ENCODE results near the gene RGS19.

RGS19 gene

GRCh38 chr20:64077094-64077493, 2.2 kb downstream of the RGS19 start:
- Histone ChIP-seq H3K4me3 (ENCODE audit: insufficient read depth, low read depth, low read length) (no peak overlapping the region), H3K27me3 (ENCODE audit: control insufficient read depth, insufficient read depth, low read length, poor library complexity, severe bottlenecking) (peaks cover 22% of the 10 kb centered on the region)

GRCh38 chr20:64076061-64076997, 3.0 kb downstream of the RGS19 start:
- WGBS, 2 experiments, result 94 to 95% methylated on average over 22 of the region's 22 CpGs
- no peaks in the 10 kb centered on the region for H3K36me3 ChIP-seq (ENCODE audit: control insufficient read depth, insufficient read depth, low read length)
- peaks cover 24% of the 10 kb centered on the region for H3K4me1 ChIP-seq (ENCODE audit: control insufficient read depth, insufficient read depth, low read length)
- no peaks in the 10 kb centered on the region for H3K9me3 ChIP-seq (ENCODE audit: control insufficient read depth, low read length)
- H3K4me3 ChIP-seq (ENCODE audit: insufficient read depth, low read depth, low read length), result no peak overlapping the region
- peaks cover 14% of the 10 kb centered on the region for H3K27me3 ChIP-seq (ENCODE audit: control insufficient read depth, insufficient read depth, low read length, poor library complexity, severe bottlenecking)
- no peak overlapping the region for H3K27ac ChIP-seq (ENCODE audit: insufficient read depth, low read depth, low read length, poor library complexity, severe bottlenecking)

More at GRCh38 chr20:64077094-64077493, 2.2 kb downstream of the RGS19 start:
- H3K4me1 ChIP-seq (ENCODE audit: control insufficient read depth, insufficient read depth, low read length), result peaks cover 27% of the 10 kb centered on the region
- no peak overlapping the region for H3K27ac ChIP-seq (ENCODE audit: insufficient read depth, low read depth, low read length, poor library complexity, severe bottlenecking)
- no peaks in the 10 kb centered on the region for H3K36me3 ChIP-seq (ENCODE audit: control insufficient read depth, insufficient read depth, low read length)
- 94 to 95% methylated on average over 8 of the region's 8 CpGs for WGBS, 2 experiments
- no peaks in the 10 kb centered on the region for H3K9me3 ChIP-seq (ENCODE audit: control insufficient read depth, low read length)

GRCh38 chr20:64075556-64075955, 3.8 kb downstream of the RGS19 start:
- 90 to 92% methylated on average over 12 of the region's 12 CpGs for WGBS, 2 experiments
- no peak overlapping the region for H3K27ac ChIP-seq (ENCODE audit: insufficient read depth, low read depth, low read length, poor library complexity, severe bottlenecking)
- no peaks in the 10 kb centered on the region for H3K36me3 ChIP-seq (ENCODE audit: control insufficient read depth, insufficient read depth, low read length)
- H3K4me3 ChIP-seq (ENCODE audit: insufficient read depth, low read depth, low read length), result no peak overlapping the region
- no peaks in the 10 kb centered on the region for H3K9me3 ChIP-seq (ENCODE audit: control insufficient read depth, low read length)
- peaks cover 17% of the 10 kb centered on the region for H3K4me1 ChIP-seq (ENCODE audit: control insufficient read depth, insufficient read depth, low read length)
- peaks cover 6% of the 10 kb centered on the region for H3K27me3 ChIP-seq (ENCODE audit: control insufficient read depth, insufficient read depth, low read length, poor library complexity, severe bottlenecking)

GRCh38 chr20:64074963-64075362, 4.4 kb downstream of the RGS19 start:
- peaks cover under 1% of the 10 kb centered on the region for H3K27me3 ChIP-seq (ENCODE audit: control insufficient read depth, insufficient read depth, low read length, poor library complexity, severe bottlenecking)
- no peak overlapping the region for H3K4me3 ChIP-seq (ENCODE audit: insufficient read depth, low read depth, low read length)
- H3K36me3 ChIP-seq (ENCODE audit: control insufficient read depth, insufficient read depth, low read length), result no peaks in the 10 kb centered on the region
- H3K4me1 ChIP-seq (ENCODE audit: control insufficient read depth, insufficient read depth, low read length), result peaks cover 16% of the 10 kb centered on the region
- 94 to 96% methylated on average over 8 of the region's 8 CpGs for WGBS, 2 experiments
- no peak overlapping the region for H3K27ac ChIP-seq (ENCODE audit: insufficient read depth, low read depth, low read length, poor library complexity, severe bottlenecking)
- no peaks in the 10 kb centered on the region for H3K9me3 ChIP-seq (ENCODE audit: control insufficient read depth, low read length)

- Histone ChIP-seq H3K4me3 (ENCODE audit: insufficient read depth, low read depth, low read length) (no peak overlapping the region), H3K27ac (ENCODE audit: insufficient read depth, low read depth, low read length, poor library complexity, severe bottlenecking) (no peak overlapping the region), H3K36me3 (ENCODE audit: control insufficient read depth, insufficient read depth, low read length) (no peaks in the 10 kb centered on the region), H3K9me3 (ENCODE audit: control insufficient read depth, low read length) (no peaks in the 10 kb centered on the region), H3K27me3 (ENCODE audit: control insufficient read depth, insufficient read depth, low read length, poor library complexity, severe bottlenecking) (no peaks in the 10 kb centered on the region), H3K4me1 (ENCODE audit: control insufficient read depth, insufficient read depth, low read length) (peaks cover 15% of the 10 kb centered on the region)
- WGBS, 2 experiments, result 94 to 95% methylated on average over 28 of the region's 28 CpGs
These were observed 5.0 kb downstream of the RGS19 start for GRCh38 chr20:64074184-64074789.

- H3K27me3 ChIP-seq (ENCODE audit: control insufficient read depth, insufficient read depth, low read length, poor library complexity, severe bottlenecking), result no peaks in the 10 kb centered on the region
- H3K36me3 ChIP-seq (ENCODE audit: control insufficient read depth, insufficient read depth, low read length), result no peaks in the 10 kb centered on the region
- H3K4me1 ChIP-seq (ENCODE audit: control insufficient read depth, insufficient read depth, low read length), result peaks cover 9% of the 10 kb centered on the region
- H3K9me3 ChIP-seq (ENCODE audit: control insufficient read depth, low read length), result no peaks in the 10 kb centered on the region
- no peak overlapping the region for H3K27ac ChIP-seq (ENCODE audit: insufficient read depth, low read depth, low read length, poor library complexity, severe bottlenecking)
- H3K4me3 ChIP-seq (ENCODE audit: insufficient read depth, low read depth, low read length), result no peak overlapping the region
- 93 to 94% methylated on average over 37 of the region's 37 CpGs for WGBS, 2 experiments
These were observed 5.7 kb downstream of the RGS19 start for GRCh38 chr20:64073476-64074183.

GRCh38 chr20:64072498-64073063, 6.7 kb downstream of the RGS19 start:
- 92 to 94% methylated on average over 14 of the region's 14 CpGs for WGBS, 2 experiments
- no peak overlapping the region for H3K27ac ChIP-seq (ENCODE audit: insufficient read depth, low read depth, low read length, poor library complexity, severe bottlenecking)

GRCh38 chr20:64071341-64072332, 7.7 kb downstream of the RGS19 start:
- no peaks in the 10 kb centered on the region for H3K27me3 ChIP-seq (ENCODE audit: control insufficient read depth, insufficient read depth, low read length, poor library complexity, severe bottlenecking)
- H3K9me3 ChIP-seq (ENCODE audit: control insufficient read depth, low read length), result no peaks in the 10 kb centered on the region
- 93 to 95% methylated on average over 30 of the region's 30 CpGs for WGBS, 2 experiments
- no peaks in the 10 kb centered on the region for H3K36me3 ChIP-seq (ENCODE audit: control insufficient read depth, insufficient read depth, low read length)
- no peaks in the 10 kb centered on the region for H3K4me1 ChIP-seq (ENCODE audit: control insufficient read depth, insufficient read depth, low read length)
- no peak overlapping the region for H3K4me3 ChIP-seq (ENCODE audit: insufficient read depth, low read depth, low read length)
- no peak overlapping the region for H3K27ac ChIP-seq (ENCODE audit: insufficient read depth, low read depth, low read length, poor library complexity, severe bottlenecking)

More at GRCh38 chr20:64072498-64073063, 6.7 kb downstream of the RGS19 start:
- Histone ChIP-seq H3K4me3 (ENCODE audit: insufficient read depth, low read depth, low read length) (no peak overlapping the region), H3K36me3 (ENCODE audit: control insufficient read depth, insufficient read depth, low read length) (no peaks in the 10 kb centered on the region), H3K27me3 (ENCODE audit: control insufficient read depth, insufficient read depth, low read length, poor library complexity, severe bottlenecking) (no peaks in the 10 kb centered on the region), H3K9me3 (ENCODE audit: control insufficient read depth, low read length) (no peaks in the 10 kb centered on the region), H3K4me1 (ENCODE audit: control insufficient read depth, insufficient read depth, low read length) (no peaks in the 10 kb centered on the region)
